K562 (cell line): ENCODE results near the gene ZFP36. TPM values are rescaled to one million over a fixed set of nuclear protein-coding genes. Genes with fewer than 3 reads are reported as not detected.

ENCODE experiments used
- ARNT ChIP-seq, 2 experiments: fragments of 450-650 bp; IDR thresholded peaks; 2 replicates each; pipeline ENCODE4 v1.6.1; 2016; ENCODE audit warnings: mild to moderate bottlenecking in 1 of 2
- BHLHE40 ChIP-seq: IDR thresholded peaks from 2 replicates; pipeline ENCODE4 v1.6.1; 2011; ENCODE audit warnings: low read length, improper control_type of control experiment
- CHD4 ChIP-seq: fragments of 200-600 bp; sonication (generic); IDR thresholded peaks from 3 replicates; pipeline ENCODE4 v1.6.1; 2012; ENCODE audit warnings: low read depth, mild to moderate bottlenecking, mixed read lengths, low read length, inconsistent platforms; ENCODE audit not compliant: insufficient read depth, insufficient replicate concordance, poor library complexity, severe bottlenecking
- CLOCK ChIP-seq: fragments of 250-450 bp; sonication (Bioruptor Pico); IDR thresholded peaks from 2 replicates; pipeline ENCODE4 v1.4.0; 2020; ENCODE audit warnings: mild to moderate bottlenecking, moderate library complexity, borderline replicate concordance
- CREB1 ChIP-seq, 2 experiments: sonication (generic) in 1 of 2; formaldehyde crosslinking in 1 of 2; IDR thresholded peaks; 2 replicates each; pipeline versions ENCODE4 v1.6.1 to v1.8.0; 2012 to 2022; ENCODE audit warnings: inconsistent platforms in 1 of 2, mild to moderate bottlenecking in 1 of 2, missing genetic modification reagents in 1 of 2, moderate library complexity in 1 of 2
- EP300 ChIP-seq: IDR thresholded peaks from 2 replicates; pipeline ENCODE4 v1.6.1; 2012; ENCODE audit warnings: low read length, improper control_type of control experiment
- ETV5 ChIP-seq: sonication (generic); formaldehyde crosslinking; IDR thresholded peaks from 2 replicates; pipeline ENCODE4 v1.4.0; 2020; ENCODE audit warnings: low read depth, mild to moderate bottlenecking, missing genetic modification reagents
- GABPB2 ChIP-seq: fragments of 250-450 bp; sonication (Bioruptor Pico); conservative IDR thresholded peaks from 2 replicates; pipeline ENCODE4 v1.5.1; 2021; ENCODE audit warnings: mild to moderate bottlenecking
- HNRNPK ChIP-seq: fragments of 200-400 bp; formaldehyde crosslinking; IDR thresholded peaks from one replicate; pipeline ENCODE4 v1.6.1; 2018; ENCODE audit warnings: mild to moderate bottlenecking, low read depth, low read length; ENCODE audit not compliant: poor library complexity, severe bottlenecking
- LARP7 ChIP-seq: fragments of 450-650 bp; IDR thresholded peaks from 2 replicates; pipeline ENCODE4 v1.6.1; 2016
- MAFF ChIP-seq: IDR thresholded peaks from 2 replicates; pipeline ENCODE4 v1.6.1; 2012; ENCODE audit warnings: low read length, improper control_type of control experiment
- MCM3 ChIP-seq: fragments of 450-650 bp; IDR thresholded peaks from 2 replicates; pipeline ENCODE4 v1.6.1; 2016
- MLLT1 ChIP-seq, 2 experiments: fragments of 450-650 bp; IDR thresholded peaks; 2 replicates each; pipeline ENCODE4 v1.6.1; 2016
- RBFOX2 ChIP-seq: fragments of 200-400 bp; formaldehyde crosslinking; IDR thresholded peaks from 2 replicates; pipeline ENCODE4 v1.6.1; 2017; ENCODE audit warnings: low read depth, mild to moderate bottlenecking, low read length, moderate library complexity
- RBM25 ChIP-seq: fragments of 200-400 bp; formaldehyde crosslinking; IDR thresholded peaks from 2 replicates; pipeline ENCODE4 v1.6.1; 2018; ENCODE audit warnings: low read length, low read depth, moderate library complexity; ENCODE audit not compliant: severe bottlenecking
- SMAD1 ChIP-seq: fragments of 150-350 bp; IDR thresholded peaks from 2 replicates; pipeline ENCODE4 v1.6.1; 2014; ENCODE audit warnings: low read length, low read depth; ENCODE audit not compliant: partially characterized antibody
- TCFL5 ChIP-seq: fragments of 250-450 bp; sonication (Bioruptor Pico); conservative IDR thresholded peaks from 2 replicates; pipeline ENCODE4 v1.6.1; 2021; ENCODE audit warnings: mild to moderate bottlenecking, moderate library complexity, matching md5 sums
- USF1 ChIP-seq: sonication (generic); formaldehyde crosslinking; IDR thresholded peaks from 2 replicates; pipeline ENCODE4 v1.9.0; 2022; ENCODE audit warnings: mild to moderate bottlenecking, missing genetic modification reagents
- VEZF1 ChIP-seq: fragments of 200-800 bp; sonication (Bioruptor generic); IDR thresholded peaks from 2 replicates; pipeline ENCODE4 v1.6.1; 2017; ENCODE audit warnings: missing genetic modification characterization, missing compliant biosample characterization
- ZFX ChIP-seq: sonication (generic); formaldehyde crosslinking; IDR thresholded peaks from 2 replicates; pipeline ENCODE4 v1.8.0; 2022; ENCODE audit warnings: mild to moderate bottlenecking, missing genetic modification reagents, moderate library complexity
- ZNF57 ChIP-seq: fragments of 450-650 bp; formaldehyde crosslinking; IDR thresholded peaks from 2 replicates; pipeline ENCODE4 v1.4.0; 2020; ENCODE audit warnings: mild to moderate bottlenecking, moderate library complexity
- polyA plus RNA-seq, 8 experiments: library from polyadenylated mRNA; depleted of rRNA in 4 of 8; stranded (reverse) in 5 of 8; unstranded in 3 of 8; fragments of >200 nt; fragmentation: Nextera tagmentation in 2 of 8; fragmentation: Illumina TruSeq in 1 of 8; extraction: Ambion mirVana in 2 of 8; extraction: Trizol in 1 of 8; gene quantifications; 2 replicates each; pipeline versions ENCODE4 v1.2.1 to v1.2.3, GENCODE V29; 2011 to 2014; ENCODE audit warnings: inconsistent platforms in 1 of 8, missing spikeins in 1 of 8
- total RNA-seq, 7 experiments: library from RNA; depleted of rRNA in 6 of 7; stranded (reverse); fragments of >200 nt in 6 of 7; fragmentation: Illumina TruSeq in 2 of 7; extraction: Trizol in 2 of 7; gene quantifications; 2 replicates each; pipeline versions ENCODE4 v1.2.1 to v1.2.3, GENCODE V29; 2011 to 2021; ENCODE audit warnings: low replicate concordance in 1 of 7

ZFP36 gene
- total and polyA plus RNA-seq, 9 of the 15 experiments (the other 6 are each of a cell fraction or from before 2014, with no cell fraction given): 1.0 to 20.1 (median 3.5) TPM

- TF ChIP-seq CREB1 (IDR thresholded peaks at IDR 0.05) (0 out of 2 replicates have a peak, but pooled peaks have one; percentile 12), CREB1 (CRISPR knock-in tag; IDR thresholded peaks at IDR 0.05) (0 out of 2 replicates have a peak, but pooled peaks have one; percentile 24), ETV5 (CRISPR knock-in tag) (no peak), CHD4 (no peak), ZNF57 (no peak), MLLT1 (IDR thresholded peaks at IDR 0.05) (peak; percentile 91 to 95), VEZF1 (CRISPR knock-in tag) (peak; percentile 42), MCM3 (no peak), ARNT (IDR thresholded peaks at IDR 0.05) (peak; percentile 48 to 69; a peak in 2 of 4 replicates), GABPB2 (CRISPR knock-in tag) (no peak), RBM25 (no peak), HNRNPK (peak; percentile 59), SMAD1 (no peak), CLOCK (CRISPR knock-in tag) (no peak), LARP7 (peak; percentile 99), MAFF (no peak), ZFX (peak; percentile 61), TCFL5 (no peak), BHLHE40 (no peak), USF1 (CRISPR knock-in tag) (no peak), RBFOX2 (peak; percentile 87), EP300 (no peak)
Measured at GRCh38 chr19:39410017-39410830, 3.6 kb downstream of the ZFP36 start (continued).
